Superior temporal gyrus (tissue), 1 donor: ENCODE results near the gene KDM3A.

Experiments
- DNase-seq: peaks from one replicate; pipeline ENCODE4 v3.0.0-alpha.2; 2016; ENCODE audit errors: extremely low spot score

KDM3A gene, protein sequence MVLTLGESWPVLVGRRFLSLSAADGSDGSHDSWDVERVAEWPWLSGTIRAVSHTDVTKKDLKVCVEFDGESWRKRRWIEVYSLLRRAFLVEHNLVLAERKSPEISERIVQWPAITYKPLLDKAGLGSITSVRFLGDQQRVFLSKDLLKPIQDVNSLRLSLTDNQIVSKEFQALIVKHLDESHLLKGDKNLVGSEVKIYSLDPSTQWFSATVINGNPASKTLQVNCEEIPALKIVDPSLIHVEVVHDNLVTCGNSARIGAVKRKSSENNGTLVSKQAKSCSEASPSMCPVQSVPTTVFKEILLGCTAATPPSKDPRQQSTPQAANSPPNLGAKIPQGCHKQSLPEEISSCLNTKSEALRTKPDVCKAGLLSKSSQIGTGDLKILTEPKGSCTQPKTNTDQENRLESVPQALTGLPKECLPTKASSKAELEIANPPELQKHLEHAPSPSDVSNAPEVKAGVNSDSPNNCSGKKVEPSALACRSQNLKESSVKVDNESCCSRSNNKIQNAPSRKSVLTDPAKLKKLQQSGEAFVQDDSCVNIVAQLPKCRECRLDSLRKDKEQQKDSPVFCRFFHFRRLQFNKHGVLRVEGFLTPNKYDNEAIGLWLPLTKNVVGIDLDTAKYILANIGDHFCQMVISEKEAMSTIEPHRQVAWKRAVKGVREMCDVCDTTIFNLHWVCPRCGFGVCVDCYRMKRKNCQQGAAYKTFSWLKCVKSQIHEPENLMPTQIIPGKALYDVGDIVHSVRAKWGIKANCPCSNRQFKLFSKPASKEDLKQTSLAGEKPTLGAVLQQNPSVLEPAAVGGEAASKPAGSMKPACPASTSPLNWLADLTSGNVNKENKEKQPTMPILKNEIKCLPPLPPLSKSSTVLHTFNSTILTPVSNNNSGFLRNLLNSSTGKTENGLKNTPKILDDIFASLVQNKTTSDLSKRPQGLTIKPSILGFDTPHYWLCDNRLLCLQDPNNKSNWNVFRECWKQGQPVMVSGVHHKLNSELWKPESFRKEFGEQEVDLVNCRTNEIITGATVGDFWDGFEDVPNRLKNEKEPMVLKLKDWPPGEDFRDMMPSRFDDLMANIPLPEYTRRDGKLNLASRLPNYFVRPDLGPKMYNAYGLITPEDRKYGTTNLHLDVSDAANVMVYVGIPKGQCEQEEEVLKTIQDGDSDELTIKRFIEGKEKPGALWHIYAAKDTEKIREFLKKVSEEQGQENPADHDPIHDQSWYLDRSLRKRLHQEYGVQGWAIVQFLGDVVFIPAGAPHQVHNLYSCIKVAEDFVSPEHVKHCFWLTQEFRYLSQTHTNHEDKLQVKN (N-terminal part only)

DNA sequence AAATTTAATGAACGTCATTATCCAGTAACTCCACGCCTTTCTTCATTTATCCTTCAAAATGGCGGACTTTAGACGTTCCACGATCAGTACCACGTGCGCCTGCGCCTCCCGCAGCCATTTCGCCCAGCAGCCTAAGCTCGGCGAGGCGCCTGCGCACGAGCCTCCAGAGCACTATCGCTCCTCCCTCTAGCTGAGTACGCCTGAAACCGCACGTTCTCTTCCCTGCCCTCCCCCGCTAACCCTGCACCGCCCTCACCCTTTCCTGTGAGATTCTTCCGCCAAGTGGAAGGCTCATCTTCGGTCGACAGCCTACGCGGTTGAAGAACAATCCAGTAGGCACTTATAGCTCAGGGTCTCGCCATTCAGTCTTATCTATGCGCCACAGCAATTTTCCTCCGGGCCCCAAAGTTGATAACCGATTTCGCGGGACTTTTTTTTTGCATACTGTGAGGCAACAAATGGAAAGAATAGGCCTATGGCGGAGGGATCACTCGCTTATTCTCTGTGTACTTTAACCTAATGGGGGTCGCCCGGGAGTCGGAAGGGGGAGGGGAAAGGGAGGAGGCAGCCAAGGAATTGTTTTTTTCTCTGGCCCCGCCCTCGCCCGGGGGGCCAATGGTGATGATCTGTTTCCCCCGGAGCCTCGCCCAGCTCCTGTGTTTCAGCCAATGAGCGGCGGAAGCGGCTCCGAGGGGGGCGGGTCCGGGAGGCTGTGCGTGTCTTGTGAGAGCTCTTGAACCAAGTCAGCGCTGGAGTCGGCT lies at the start of gene KDM3A:
TSS of gene KDM3A (plus strand) at position 741 of the 761 bp plus-strand sequence. CDS start 677 bp downstream, outside the sequence.
- DNase-seq = peak; percentile 97

DNA sequence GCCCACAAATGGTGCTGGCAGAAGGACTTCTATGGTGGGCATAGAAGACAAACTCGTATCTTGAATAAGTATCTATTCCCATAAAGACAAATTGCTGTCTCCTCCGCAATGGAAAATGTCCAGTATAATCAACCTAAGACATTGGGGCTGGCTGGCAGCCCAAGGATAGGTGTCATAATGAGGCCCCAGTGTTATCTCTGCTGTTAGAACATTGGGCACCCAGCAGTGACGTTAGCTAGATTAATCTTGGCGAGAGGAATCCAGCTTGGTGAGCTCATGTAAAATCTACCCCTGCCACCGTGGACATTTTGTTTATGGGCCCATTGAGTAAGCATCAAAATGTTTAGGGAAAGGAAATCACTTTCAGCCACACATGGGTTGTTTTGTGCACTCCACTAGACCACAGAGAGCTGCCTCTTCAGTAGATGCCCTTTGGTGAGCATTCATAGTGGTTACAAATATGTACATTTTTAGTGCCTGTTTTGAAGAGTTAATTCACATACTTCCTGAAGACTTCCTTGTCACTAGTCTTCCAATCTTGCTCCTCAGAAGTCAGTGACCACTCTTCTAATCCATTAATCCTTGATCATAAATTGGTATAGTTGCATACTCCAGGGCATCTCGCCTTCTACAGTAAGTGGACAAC lies 48.2 kb upstream of the KDM3A start:
- DNase-seq = no peak

DNA sequence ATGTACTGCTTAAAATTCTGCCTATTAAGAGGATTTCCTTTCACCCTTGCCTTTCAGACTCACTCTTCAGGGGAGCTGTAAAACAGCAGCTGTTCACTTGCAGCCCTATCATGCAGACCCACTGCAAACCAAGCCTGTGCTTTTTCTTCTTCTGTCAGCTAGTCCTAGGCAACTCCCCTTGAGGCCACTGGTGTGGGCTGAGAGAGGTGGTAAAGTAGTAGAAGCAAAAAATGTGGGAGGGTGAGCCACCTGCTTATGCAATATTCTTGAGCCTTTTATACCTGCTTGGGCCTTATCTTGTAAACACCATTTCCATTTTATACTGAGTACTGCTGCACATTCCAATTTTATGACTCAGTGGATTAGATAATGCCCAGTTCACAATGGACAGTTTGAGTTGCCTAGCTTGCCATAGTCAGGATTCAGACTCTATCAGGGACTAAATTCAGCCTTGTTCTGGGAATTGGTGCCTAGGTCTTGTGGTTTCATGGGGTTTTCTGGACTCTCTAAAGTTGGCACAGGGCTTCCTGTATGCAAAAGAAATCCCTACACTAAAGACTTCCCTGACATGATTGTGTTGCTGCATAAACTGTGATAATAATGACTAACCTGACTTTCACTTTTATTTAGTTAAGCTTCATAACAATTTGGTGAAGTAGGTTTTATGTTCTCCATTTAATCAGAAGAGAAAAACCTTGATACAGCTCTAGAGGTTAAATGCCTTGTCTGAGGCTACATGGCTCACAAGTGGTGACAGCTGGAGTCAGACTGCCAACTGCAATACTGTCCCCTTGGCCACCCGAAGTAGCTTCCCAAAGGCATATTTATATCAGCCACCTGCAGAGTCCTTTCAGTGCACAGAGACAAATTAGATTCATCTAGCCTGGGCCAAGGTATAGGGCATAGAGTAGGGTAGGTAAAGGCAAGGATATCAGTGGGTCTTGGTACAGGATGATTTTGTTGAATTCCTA lies 47.4 kb upstream of the KDM3A start:
- no peak for DNase-seq

DNA sequence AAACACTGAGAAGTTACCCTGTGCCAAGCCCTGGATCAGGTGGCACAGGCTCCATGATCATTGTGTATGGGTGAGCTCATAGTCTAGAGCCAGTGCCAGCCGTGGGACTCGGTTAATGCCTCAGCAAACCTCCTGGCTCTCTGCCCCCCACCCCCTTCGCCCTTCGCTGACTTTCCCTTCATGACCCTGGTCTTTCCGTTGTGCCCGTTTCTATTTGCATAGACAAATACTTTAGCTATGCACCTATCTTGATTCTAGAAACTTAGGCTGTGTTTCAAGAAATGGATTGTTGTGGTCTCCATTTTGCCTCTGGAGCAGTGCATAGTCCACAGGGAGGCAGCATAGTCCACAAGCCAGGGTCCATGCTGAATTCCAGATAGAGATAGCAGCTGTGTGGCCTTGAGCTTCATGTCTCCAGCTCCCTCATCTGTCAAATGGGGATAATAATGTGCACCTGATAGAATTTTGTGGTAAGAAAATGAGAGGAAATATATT lies 44.8 kb upstream of the KDM3A start:
- peak; percentile 70 for DNase-seq

DNA sequence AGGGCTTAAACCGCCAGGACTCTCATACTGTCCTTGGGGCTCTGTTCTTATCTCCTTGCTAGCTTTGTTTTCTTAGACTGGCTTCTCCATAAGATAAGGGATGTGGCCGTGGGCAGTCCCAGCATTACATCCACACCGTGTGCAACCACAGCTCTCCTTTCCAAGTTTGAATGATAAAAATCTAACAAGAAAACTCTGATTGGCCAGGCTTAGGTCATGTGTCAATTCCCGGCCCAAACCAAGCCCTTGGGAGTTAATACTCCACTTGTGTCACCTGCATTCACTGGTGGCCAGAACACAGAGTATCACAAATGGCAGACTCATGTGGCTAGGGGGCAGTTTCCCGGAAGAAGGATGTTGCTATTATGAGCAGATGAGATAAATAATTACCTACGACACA lies 43.2 kb upstream of the KDM3A start:
- no peak for DNase-seq

DNA sequence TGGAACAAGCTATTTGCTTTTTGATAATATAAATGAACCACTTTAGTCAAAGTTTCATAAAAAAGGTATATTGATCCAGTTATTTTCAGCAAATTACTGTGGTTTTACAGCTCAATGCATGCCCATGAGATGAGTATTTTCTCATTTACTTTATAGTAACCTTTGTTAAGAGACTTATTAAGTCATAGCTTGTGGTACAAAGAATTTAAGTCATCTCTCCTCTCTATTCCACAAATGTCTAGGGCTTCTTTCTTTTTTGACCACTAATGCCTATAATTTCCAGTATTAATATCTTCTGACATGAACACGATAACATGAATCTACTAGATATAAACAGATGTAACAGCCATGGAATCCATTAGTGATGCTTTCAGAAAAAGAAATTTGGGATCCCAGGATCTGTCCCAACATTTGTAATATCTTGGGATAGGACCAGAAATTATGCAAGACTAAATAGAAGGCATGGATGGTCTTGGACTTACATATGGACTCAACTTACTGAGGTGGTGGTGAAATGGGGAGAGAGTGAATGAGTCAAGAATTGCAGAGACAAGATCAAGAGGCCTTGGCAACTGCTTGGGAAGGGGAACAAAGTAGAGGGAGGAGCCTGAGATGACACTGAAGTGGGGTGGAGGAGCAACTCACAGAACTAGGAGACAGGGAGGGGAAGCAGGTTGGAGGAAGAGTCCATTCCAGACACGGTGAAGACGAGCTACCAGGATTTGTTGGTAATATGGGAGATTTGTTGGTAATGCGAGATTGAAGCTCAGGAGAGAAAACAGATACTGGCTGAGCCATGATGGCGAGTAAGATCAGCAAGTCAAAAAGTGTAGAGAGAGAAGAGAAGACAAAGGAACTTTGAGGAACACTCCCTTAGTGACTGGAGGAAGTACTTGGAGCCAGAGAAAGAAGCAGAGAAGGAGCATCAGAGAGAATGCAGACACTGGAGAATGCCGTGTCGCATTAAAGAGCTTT lies 42.4 kb upstream of the KDM3A start:
- DNase-seq = no peak

DNA sequence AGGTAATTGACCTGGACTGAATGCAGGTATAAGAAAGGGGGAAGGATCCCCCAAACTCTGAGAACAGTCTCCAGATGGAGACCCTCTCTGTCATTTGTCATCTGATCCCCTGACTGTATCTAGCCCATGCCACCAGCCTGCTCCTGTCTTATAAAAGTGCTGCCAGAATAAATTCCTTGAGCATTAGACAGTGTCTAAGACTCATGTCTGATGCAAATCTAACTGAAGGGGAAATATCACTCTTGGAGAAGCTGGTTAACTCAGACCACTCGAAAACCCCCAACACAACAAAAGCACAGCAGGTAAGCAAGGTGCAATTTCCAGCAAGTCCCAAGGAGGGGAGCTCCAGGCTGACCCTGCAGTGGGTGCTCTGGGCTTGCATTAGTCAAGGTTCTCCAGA lies 40.9 kb upstream of the KDM3A start:
- no peak for DNase-seq

DNA sequence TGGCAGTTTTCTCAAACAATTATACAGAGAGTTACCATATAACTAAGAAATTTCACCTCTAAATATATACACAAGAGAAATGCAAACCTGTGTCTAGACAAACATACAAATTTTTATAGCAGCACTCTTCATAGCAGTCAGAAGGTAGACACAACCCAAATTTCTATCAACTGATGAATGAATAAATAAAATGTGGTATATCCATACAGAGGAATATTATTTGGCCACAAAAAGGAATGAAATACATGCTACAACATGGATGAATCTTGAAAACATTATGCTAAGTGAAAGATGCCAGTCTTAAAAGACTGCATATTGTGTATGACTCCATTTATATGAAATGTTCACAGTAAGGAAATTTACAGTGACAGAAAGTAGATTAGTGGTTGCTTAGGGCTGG lies 30.6 kb upstream of the KDM3A start:
- no peak for DNase-seq

DNA sequence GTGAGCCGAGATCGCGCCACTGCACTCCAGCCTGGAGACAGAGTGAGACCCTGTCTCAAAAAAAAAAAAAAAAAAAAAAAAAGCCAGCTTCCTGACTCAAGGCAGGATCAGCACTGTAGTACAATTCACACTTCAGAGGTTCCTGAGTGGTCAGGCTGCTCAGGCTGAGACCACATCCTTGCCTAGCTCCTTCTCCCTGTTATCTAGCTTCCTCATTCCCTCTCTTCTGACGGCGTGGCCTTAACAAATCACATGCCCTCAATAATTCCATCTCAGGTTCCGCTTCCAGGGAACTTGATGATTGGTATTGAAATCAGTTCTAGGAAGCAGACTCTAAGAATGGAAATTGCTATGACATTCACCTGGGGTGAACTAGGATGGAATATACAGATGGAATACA lies 29.8 kb upstream of the KDM3A start:
- DNase-seq = no peak

DNA sequence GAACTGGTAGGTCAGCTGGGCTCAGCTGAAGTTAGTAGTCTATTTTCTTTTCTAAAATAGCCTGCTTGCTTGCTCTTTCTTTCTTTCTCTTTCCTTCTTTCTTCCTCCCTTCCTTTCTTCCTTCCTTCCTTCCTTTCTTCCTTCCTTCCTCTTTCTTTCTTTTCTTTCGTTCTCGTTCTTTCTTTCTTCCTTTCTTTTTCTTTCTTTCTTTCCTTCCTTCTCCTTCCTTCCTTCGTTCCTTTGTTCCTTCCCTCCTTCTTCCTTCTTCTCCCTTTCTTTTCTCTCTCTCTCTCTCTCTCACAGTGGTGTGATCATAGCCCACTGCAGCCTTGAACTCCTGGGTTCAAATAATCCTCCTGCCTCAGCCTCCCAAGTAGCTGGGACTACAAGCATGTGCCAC lies 29.2 kb upstream of the KDM3A start:
- no peak for DNase-seq

DNA sequence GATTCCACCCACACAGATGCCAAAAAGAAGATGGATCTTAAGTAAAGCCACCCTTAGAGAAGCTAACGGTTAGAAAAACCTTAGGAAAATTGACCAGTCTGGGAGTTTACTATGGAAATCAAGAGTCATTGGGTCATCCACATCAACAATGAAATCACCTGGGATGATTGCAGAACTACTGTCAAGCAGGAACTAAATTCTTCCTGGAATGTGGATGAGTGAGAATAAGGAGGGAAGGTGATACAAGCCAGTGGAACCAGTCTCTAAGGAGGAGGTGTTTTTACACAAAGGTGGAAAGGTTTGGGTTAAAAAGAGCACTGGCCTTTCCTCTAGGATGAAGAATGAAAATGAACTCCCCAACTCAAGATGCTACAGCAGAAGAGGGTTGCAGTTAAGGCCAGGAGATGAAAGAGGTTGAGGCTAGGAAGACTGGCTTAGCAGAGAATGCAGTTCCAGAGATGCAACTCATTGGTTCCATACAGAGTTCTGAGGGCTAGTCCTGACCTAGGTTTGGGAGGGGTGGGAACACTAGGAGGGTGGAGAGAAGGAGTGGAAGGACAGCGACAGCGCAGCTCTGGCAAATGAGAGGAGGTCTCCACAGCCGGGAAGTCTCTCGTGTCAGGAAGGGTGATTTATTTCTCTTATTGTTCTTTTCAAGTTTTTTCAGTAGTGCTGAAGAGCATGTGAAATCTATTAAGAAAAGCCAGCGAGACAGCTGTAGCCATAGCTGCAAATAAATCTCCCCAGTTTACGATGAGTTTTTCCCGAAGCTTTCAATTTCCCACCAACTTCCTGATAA lies 27.7 kb upstream of the KDM3A start:
- no peak for DNase-seq

DNA sequence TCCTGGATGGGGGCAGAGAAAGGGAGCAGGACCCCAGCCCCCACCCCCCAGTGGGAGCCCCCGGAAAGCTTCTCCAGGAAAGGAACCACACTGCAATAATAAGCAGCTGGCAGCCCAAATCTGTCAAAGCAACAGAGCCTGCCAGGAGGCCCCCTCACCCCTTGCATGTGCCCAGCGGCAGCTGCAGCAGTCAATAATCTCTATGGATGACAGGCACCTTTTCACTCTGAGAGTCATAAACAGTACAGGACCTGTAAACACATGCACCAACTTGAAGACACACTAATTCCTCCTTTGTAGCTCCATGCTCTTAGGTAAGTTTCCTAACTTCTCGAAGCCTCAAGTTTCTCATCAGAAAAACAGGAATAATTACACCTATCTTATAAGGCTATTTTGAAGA lies 26.2 kb upstream of the KDM3A start:
- DNase-seq = no peak

DNA sequence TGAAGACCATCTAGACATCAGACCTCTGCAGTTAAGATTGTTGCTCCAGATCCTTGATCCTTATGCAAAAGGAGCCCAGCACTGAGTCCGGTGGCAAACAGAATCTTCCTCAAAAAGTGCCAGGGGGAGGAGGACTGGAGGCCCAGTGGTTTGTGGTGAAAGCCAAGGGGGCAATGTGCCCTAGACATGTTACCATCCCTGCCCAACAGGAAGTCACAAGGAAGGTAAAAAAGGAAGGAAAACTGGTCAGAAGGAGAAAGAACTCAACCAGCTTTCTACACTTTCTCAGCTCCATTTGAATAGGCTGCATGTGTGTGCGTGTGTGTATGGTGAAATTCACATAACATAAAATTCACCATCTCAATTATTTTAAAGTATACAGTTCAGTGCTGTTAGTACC lies 25.0 kb upstream of the KDM3A start:
- no peak for DNase-seq

DNA sequence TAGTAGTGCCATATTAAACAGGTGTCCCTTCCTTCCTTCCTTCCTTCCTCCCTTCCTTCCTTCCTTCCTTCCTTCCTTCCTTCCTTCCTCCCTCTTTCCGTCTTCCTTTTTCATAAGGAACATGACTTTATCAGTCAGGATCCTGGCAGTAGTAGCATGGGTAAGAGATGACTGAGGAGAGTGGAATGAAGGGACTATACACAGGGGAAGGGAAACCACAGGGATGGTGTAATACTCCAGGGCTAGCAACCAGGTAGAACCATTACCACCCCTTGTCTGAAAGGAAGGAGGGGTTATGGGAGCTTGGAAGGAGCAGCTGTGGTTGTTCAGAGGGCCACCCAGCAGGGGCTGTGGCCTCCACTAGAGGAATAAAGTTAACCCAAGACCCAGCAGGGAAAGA lies 23.2 kb upstream of the KDM3A start:
- no peak for DNase-seq

DNA sequence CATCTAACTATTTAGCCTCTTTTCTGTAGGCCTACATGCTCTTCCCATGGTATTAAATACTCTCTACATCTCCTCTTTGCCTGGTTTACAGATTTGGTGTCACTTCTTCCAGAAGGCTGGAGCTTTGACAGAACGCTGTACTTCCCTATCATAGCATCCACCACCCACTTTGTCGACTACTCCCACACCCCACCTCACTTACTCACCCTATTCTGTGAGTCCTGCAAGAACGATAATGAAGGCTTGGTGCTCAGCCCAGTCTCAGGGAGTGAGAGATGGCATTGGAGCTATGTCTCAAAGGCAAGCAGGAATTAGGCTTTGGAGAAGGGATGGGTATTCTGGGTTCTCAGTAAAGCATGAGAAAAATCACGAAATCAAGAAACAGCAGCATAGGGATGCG lies 20.3 kb upstream of the KDM3A start:
- DNase-seq = peak; percentile 50

DNA sequence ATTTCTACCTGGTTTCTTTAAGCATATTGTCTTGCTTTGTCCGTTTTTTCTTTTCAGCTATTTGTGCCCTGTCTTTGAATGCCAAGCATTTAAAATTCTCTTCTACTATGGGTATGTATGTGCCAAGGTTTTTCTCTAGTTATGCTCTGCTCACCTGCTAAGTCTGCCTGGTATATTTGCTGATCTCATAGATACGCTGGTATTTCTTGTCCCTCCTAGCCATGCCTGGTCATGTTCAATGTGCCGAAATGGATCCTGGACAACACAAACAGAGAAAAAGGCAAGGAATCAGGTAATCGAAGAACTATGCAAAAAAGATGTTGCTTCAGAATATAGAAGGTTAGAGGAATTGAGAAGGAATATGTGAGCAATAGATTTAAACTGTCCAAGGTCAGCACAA lies 14.9 kb upstream of the KDM3A start:
- DNase-seq = no peak

DNA sequence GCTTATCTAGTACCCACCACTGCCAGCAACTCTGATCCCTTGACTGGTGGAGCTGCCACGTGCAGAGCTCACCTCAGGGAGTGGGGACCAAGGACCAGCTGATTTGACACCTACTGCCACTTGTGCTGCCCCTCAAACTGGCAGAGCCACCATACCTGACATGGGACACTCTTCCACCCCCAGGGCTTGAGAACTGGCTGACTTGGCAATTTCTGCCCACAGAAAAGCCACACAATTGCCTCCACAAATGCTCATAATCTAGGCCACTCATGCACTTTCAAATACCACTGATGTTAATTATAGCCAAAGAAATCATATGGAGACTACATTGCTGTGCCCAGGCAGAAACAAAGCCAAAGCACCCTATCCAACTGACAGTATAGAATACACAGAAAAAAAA lies 11.8 kb upstream of the KDM3A start:
- no peak for DNase-seq
